Neutrophil (primary cell): Measurements from ENCODE around the gene ZNRF3.

Experiments
- H3K27ac ChIP-seq: fragments of 200-600 bp; sonication (generic); 2 replicates; pipeline ENCODE4 v1.5.1; 2016; ENCODE audit warnings: mild to moderate bottlenecking, moderate library complexity
- H3K27me3 ChIP-seq: fragments of 200-600 bp; sonication (generic); 2 replicates; pipeline ENCODE4 v1.6.0; 2016; ENCODE audit warnings: mild to moderate bottlenecking
- H3K36me3 ChIP-seq: fragments of 200-600 bp; sonication (generic); 2 replicates; pipeline ENCODE4 v1.5.1; 2017
- H3K4me1 ChIP-seq, 2 experiments: fragments of 200-600 bp in 1 of 2; sonication (generic) in 1 of 2; 1 replicate in 1 of 2; 2 replicates in 1 of 2; pipeline versions ENCODE4 v1.5.1 to v1.6.1; 2013 to 2016; ENCODE audit warnings: low read depth in 1 of 2, low read length in 1 of 2, mild to moderate bottlenecking in 1 of 2, moderate library complexity in 1 of 2; ENCODE audit not compliant: control insufficient read depth in 1 of 2, insufficient read depth in 1 of 2
- H3K4me3 ChIP-seq, 2 experiments: fragments of 200-600 bp in 1 of 2; sonication (generic) in 1 of 2; 1 replicate in 1 of 2; 2 replicates in 1 of 2; pipeline ENCODE4 v1.5.1; 2013 to 2016; ENCODE audit warnings: low read depth in 1 of 2, low read length in 1 of 2, mild to moderate bottlenecking in 1 of 2, moderate library complexity in 1 of 2
- H3K9me3 ChIP-seq: fragments of 200-600 bp; sonication (generic); 2 replicates; pipeline ENCODE4 v1.5.1; 2016
- TF ChIP-seq, protein P1 (sequence below): fragments of 200-600 bp; sonication (generic); IDR thresholded peaks from 2 replicates; pipeline ENCODE4 v1.5.1; 2016; ENCODE audit warnings: antibody characterized with exemption

The ZNRF3 gene

DNA sequence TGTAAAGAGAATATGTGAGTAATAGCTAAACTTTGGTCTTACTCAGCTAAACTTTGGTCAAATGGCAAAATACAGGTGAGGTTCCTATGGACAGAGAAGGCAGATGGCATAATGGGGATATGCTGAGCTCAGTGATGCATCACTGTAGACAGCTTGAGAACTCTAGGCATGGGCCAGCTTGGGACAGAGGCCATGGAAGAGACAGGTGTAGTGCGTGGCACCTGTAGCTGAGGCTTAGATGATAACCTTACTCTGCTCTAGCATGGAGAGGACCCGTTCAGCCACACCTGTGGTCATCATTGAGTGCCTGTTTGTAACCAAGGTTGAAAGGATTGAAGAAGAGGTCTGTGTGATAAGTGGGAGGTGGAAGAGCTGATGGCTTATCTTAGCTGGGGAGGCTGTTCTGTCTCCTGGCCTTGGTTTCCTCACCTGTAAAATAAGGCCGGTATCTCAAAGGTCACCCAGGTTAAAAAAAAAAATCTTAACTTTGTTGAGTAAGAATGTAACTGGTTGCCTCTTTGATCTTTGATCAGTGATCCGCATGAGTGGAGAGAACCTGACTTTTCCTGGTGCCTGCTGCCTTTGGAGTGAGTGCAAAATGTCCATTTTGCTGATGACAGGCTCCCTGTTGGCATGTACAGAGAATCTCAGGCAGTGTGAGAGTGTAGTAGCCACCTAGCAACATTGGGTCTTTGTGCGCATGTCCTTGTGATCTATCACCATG lies 48.6 kb downstream of the ZNRF3 start:
- no peaks in the 10 kb centered on the region for H3K9me3 ChIP-seq
- no peak overlapping the region for H3K4me3 ChIP-seq
- H3K4me1 ChIP-seq: no peaks in the 10 kb centered on the region
- H3K36me3 ChIP-seq: no peaks in the 10 kb centered on the region
- peaks cover 60% of the 10 kb centered on the region for H3K27me3 ChIP-seq
- H3K27ac ChIP-seq: no peak overlapping the region
- TF ChIP-seq, protein P1, sequence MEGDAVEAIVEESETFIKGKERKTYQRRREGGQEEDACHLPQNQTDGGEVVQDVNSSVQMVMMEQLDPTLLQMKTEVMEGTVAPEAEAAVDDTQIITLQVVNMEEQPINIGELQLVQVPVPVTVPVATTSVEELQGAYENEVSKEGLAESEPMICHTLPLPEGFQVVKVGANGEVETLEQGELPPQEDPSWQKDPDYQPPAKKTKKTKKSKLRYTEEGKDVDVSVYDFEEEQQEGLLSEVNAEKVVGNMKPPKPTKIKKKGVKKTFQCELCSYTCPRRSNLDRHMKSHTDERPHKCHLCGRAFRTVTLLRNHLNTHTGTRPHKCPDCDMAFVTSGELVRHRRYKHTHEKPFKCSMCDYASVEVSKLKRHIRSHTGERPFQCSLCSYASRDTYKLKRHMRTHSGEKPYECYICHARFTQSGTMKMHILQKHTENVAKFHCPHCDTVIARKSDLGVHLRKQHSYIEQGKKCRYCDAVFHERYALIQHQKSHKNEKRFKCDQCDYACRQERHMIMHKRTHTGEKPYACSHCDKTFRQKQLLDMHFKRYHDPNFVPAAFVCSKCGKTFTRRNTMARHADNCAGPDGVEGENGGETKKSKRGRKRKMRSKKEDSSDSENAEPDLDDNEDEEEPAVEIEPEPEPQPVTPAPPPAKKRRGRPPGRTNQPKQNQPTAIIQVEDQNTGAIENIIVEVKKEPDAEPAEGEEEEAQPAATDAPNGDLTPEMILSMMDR: no peak

DNA sequence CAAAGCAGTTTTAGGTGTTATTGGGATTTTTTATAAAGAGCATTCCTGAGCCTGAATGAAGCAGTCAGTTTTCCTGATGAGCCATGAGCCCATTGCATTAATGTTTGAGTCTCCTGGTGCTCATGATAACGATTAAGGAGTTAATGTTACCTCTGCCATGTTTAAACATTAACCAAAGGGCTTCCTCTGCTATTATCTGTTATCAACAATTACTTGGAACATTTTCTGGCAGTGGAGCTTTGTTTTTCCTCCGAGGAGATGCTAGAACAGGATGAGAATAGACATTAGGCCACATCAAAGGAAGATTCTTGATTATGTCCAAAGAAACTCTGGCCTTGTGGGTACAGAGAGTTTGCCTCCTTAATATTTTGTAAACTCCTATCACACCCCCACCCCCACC lies 49.9 kb downstream of the ZNRF3 start:
- TF ChIP-seq, protein P1: no peak
- Histone ChIP-seq H3K36me3 (no peaks in the 10 kb centered on the region), H3K27ac (no peak overlapping the region), H3K9me3 (no peaks in the 10 kb centered on the region), H3K4me1 (no peaks in the 10 kb centered on the region), H3K27me3 (peaks cover 61% of the 10 kb centered on the region), H3K4me3 (no peak overlapping the region)

DNA sequence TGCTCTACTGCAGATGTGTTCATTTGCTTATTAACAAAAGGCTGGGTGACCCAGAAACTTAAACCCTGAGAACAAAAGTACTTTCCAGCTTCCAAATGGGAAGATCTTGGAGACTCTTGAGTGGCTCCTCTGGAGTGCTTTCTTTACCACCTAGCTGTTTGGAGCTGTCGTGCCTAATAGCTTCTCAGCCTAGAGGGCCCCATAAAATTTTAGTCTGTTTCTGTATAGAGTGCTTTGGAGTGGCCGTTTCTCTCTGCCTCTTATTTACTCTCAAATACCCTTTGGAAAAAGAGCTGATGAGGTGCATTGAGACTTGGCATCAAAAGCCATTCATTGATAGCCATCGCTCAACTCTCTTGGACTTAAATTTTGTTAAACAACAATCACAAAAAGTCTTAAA lies 50.7 kb downstream of the ZNRF3 start:
- no peaks in the 10 kb centered on the region for H3K9me3 ChIP-seq
- no peak overlapping the region for H3K4me3 ChIP-seq
- TF ChIP-seq, protein P1: no peak
- no peak overlapping the region for H3K27ac ChIP-seq
- no peaks in the 10 kb centered on the region for H3K36me3 ChIP-seq
- H3K27me3 ChIP-seq: peaks cover 64% of the 10 kb centered on the region
- no peaks in the 10 kb centered on the region for H3K4me1 ChIP-seq

DNA sequence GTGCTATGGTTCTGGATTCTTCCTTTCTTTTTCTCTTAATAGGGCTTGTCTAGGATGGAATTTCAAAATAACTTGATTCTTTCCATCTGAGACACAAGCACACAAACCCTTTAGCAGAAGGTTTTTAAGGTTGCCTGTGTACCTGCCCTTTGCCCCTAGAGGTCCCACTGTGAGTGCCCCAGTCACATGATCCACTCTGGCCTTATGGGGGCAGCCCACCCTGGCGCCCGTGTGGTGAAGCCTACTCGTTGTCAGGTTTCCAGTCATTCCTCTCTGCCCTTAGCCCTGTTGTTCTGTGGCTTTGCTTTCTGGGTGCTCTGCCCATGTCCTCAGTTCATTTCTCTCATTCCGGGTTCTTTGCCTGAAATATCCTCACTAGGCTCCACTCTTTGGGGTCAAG lies 51.8 kb downstream of the ZNRF3 start:
- Histone ChIP-seq H3K4me3 (no peak overlapping the region), H3K4me1 (no peaks in the 10 kb centered on the region), H3K36me3 (no peaks in the 10 kb centered on the region), H3K9me3 (no peaks in the 10 kb centered on the region), H3K27ac (no peak overlapping the region), H3K27me3 (peaks cover 73% of the 10 kb centered on the region)
- TF ChIP-seq, protein P1: no peak

DNA sequence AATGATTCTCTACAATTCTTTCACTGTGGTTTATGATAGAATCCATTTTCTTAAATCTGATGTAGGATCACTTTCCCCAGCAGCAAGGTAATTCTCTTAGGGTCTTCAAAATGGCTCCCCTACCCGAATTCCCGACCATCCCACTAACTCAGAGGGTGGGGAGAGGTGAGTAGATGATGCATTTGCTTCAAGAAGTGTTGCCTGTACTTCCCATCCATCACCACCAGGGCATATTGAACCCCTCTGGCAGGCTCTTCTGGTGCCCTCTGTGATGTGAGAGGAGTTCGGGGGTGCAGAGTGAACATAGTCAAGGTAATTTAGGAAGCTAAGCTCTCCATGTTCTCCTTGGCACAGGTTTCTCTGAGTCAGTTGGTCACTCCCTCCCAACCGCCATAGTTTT lies 52.3 kb downstream of the ZNRF3 start:
- TF ChIP-seq, protein P1: no peak
- no peaks in the 10 kb centered on the region for H3K4me1 ChIP-seq
- no peak overlapping the region for H3K27ac ChIP-seq
- no peaks in the 10 kb centered on the region for H3K9me3 ChIP-seq
- peaks cover 71% of the 10 kb centered on the region for H3K27me3 ChIP-seq
- H3K36me3 ChIP-seq: no peaks in the 10 kb centered on the region
- no peak overlapping the region for H3K4me3 ChIP-seq
